Measurements from ENCODE around the gene CTNND2.

DNA sequence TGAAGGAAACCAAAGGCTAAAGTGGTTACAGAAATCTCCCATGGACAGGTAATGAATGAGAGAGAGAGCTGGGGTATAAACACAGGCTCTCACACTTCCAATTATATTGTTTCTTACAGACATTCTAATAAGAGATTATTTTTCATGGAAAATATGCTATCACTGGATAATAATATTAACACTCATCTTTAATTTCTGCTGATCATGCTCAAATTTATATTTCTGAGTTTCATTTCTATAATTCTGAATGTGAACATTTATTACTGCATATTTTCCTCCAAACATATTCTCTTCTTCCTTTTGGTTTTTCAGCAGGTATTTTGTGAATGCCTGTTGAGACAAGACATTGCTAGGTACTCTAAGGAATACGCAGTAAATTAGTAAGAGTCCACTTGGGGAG, 733.0 kb downstream of the CTNND2 start:
- TF ChIP-seq, protein P1, sequence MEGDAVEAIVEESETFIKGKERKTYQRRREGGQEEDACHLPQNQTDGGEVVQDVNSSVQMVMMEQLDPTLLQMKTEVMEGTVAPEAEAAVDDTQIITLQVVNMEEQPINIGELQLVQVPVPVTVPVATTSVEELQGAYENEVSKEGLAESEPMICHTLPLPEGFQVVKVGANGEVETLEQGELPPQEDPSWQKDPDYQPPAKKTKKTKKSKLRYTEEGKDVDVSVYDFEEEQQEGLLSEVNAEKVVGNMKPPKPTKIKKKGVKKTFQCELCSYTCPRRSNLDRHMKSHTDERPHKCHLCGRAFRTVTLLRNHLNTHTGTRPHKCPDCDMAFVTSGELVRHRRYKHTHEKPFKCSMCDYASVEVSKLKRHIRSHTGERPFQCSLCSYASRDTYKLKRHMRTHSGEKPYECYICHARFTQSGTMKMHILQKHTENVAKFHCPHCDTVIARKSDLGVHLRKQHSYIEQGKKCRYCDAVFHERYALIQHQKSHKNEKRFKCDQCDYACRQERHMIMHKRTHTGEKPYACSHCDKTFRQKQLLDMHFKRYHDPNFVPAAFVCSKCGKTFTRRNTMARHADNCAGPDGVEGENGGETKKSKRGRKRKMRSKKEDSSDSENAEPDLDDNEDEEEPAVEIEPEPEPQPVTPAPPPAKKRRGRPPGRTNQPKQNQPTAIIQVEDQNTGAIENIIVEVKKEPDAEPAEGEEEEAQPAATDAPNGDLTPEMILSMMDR (IDR thresholded peaks at IDR 0.05) = no peak
- TF ChIP-seq POLR2AphosphoS5 (IDR thresholded peaks at IDR 0.05) = no peak
- no peak for TF ChIP-seq POLR2A (IDR thresholded peaks at IDR 0.05; ENCODE audit: low read depth)
- no peak for TF ChIP-seq EP300 (IDR thresholded peaks at IDR 0.05)

All from esophagus muscularis mucosa (tissue), 4 donors.